Adipocyte (in vitro differentiated cells): ENCODE results near the gene AKAP7.
"Not testable (repeated sequence)": the region's sequence is repeated elsewhere in the genome, so short reads cannot be mapped to it uniquely, and the experiment has no call there.

Source experiments
- DNase-seq: peaks from one replicate; pipeline ENCODE4 v3.0.0-alpha.2; 2015; ENCODE audit warnings: low read depth
- H3K27me3 ChIP-seq: replicated peaks from 2 replicates; pipeline ENCODE4 v1.7.0; 2013; ENCODE audit warnings: mild to moderate bottlenecking, low read length, moderate library complexity; ENCODE audit not compliant: control insufficient read depth, insufficient read depth
- H3K36me3 ChIP-seq: 2 replicates; pipeline ENCODE4 v1.7.0; 2013; ENCODE audit warnings: low read length, mild to moderate bottlenecking, moderate library complexity; ENCODE audit not compliant: control insufficient read depth, insufficient read depth, severe bottlenecking
- H3K4me1 ChIP-seq: 2 replicates; pipeline ENCODE4 v1.7.0; 2013; ENCODE audit warnings: mild to moderate bottlenecking, low read length, moderate library complexity; ENCODE audit not compliant: control insufficient read depth, insufficient read depth
- H3K4me3 ChIP-seq: 2 replicates; pipeline ENCODE4 v1.7.0; 2013; ENCODE audit warnings: mild to moderate bottlenecking, low read length, moderate library complexity
- H3K9ac ChIP-seq: 2 replicates; pipeline ENCODE4 v1.7.0; 2013; ENCODE audit warnings: mild to moderate bottlenecking, low read length, moderate library complexity
- H3K9me3 ChIP-seq: 2 replicates; pipeline ENCODE4 v1.7.0; 2013; ENCODE audit warnings: mild to moderate bottlenecking, low read length, moderate library complexity; ENCODE audit not compliant: control insufficient read depth

The AKAP7 gene

DNA sequence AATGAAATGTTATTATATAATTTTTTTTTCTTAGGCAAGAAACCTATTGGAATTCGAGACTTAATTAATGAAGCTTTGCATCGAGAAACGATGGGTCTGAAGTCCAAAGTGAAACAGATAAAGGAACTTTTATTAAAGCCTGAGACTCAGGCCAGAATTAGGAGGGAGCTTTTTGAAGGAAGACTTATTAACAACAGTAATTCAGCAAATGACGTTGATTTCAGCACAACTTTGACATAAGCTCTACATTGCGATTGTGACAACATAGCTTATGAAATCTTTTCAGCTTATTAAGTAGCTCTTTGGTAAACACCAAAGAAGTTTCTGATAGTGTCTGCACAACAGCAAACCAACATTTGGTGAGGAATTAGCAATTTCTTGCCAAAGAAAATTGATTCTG, 147.1 kb downstream of the AKAP7 start:
- DNase-seq = no peak
- no peaks in the 10 kb centered on the region for H3K27me3 ChIP-seq
- no peak overlapping the region for H3K4me3 ChIP-seq
- H3K9ac ChIP-seq = no peak overlapping the region
- H3K36me3 ChIP-seq = no peaks in the 10 kb centered on the region
- no peaks in the 10 kb centered on the region for H3K9me3 ChIP-seq
- peaks cover 6% of the 10 kb centered on the region for H3K4me1 ChIP-seq

DNA sequence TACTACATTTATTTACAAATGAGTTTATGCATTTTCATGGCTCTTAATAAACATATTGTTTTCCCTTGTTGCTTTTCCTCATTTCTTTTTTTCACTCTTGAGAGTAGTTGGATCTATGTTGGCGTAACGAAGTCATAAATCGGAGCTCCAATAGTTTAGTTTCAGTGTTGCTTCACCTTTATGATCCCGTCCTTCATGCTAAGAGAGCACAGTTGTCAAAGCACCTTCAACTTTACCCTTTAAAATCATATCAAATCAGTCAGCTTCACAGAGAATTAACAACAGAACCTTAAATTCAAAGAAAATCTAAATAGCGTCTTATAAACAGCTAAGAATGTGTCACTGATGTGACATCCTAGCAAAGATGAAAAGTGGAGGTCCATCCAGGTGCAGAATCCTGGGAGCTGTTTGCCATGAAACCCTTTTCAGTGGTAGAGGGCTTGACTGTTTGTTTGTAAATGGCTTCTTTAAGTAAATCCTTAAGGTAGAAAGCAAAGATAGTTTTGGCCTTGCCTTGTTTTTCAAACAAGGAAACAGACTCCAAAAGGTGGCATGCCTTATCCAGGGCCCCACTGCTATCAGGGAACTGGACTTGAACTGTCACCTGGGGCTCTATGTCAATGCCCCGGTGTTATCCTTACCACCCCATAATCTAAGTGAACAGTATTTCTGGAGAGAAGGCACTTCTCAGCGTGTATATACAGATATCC, 148.4 kb downstream of the AKAP7 start:
- Histone ChIP-seq H3K4me3 (no peak overlapping the region), H3K36me3 (no peaks in the 10 kb centered on the region), H3K9ac (no peak overlapping the region), H3K4me1 (peaks cover 6% of the 10 kb centered on the region), H3K27me3 (no peaks in the 10 kb centered on the region), H3K9me3 (no peaks in the 10 kb centered on the region)
- no peak for DNase-seq

DNA sequence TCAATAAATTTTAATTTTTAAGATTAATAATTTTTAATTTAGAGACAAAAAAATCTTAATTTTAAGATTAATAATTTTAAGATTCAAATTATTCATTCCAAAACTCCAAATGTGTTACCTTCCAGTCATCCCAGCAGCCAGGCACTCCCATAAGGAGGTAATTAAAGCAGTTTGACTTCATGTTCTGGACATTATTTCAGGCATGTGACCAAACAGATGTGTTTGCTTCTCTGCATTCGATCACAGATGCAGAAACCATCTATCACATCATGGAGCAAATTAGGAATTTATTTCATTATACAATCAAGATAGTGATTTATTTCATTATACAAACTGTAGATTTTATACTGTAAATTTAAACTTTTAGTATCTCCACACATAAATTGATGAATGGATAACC, 150.3 kb downstream of the AKAP7 start:
- DNase-seq = no peak
- Histone ChIP-seq H3K27me3 (no peaks in the 10 kb centered on the region), H3K4me3 (no peak overlapping the region), H3K36me3 (no peaks in the 10 kb centered on the region), H3K9ac (no peak overlapping the region), H3K4me1 (peaks cover 6% of the 10 kb centered on the region), H3K9me3 (no peaks in the 10 kb centered on the region)

DNA sequence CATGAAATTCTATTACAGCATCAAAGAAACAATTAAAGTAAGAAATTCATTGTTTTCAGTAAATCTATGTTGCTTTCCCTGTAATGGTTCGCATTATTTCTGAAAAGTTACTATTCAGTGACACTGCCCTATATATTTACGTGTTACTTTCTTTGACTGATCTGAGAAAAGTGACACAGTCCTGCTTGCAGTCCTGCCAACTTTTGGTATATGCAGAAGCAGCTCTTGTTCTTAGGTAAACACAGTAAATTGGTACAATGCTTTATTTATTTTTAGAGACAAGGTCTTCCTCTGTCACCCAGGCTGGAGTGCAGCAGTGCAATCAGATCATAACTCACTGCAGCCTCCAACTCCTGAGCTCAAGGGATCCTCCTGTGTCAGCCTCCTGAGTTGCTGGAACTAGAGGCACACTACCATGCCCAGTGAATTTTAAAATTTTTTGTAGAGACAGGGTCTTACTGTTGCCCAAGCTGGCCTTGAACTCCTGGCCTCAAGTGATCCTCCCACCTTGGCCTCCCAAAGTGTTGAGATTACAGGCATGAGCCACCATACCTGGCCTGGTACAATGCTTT, 151.3 kb downstream of the AKAP7 start:
- no peaks in the 10 kb centered on the region for H3K9me3 ChIP-seq
- DNase-seq = no peak
- peaks cover 4% of the 10 kb centered on the region for H3K4me1 ChIP-seq
- H3K9ac ChIP-seq = no peak overlapping the region
- H3K36me3 ChIP-seq = no peaks in the 10 kb centered on the region
- H3K27me3 ChIP-seq = no peaks in the 10 kb centered on the region
- no peak overlapping the region for H3K4me3 ChIP-seq

DNA sequence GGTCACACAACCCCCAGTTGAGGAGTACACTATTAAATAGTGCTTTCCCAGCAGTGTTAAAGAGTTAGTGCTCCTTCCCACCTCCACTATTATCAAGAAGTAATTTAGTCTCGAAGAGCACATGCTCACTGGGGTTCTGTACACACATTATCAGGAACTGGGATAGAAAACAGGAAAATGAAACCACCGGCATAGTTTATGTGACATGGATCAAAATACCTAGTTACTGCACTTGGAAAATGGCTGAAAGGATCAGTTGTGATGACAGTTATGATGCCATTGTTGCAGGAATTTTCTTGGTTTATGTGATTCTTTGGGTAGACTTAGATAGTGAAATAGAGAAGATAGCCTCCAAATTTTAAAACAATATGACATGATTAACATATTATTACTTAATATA, 152.9 kb downstream of the AKAP7 start:
- Histone ChIP-seq H3K4me3 (no peak overlapping the region), H3K36me3 (no peaks in the 10 kb centered on the region)
- no peak for DNase-seq

DNA sequence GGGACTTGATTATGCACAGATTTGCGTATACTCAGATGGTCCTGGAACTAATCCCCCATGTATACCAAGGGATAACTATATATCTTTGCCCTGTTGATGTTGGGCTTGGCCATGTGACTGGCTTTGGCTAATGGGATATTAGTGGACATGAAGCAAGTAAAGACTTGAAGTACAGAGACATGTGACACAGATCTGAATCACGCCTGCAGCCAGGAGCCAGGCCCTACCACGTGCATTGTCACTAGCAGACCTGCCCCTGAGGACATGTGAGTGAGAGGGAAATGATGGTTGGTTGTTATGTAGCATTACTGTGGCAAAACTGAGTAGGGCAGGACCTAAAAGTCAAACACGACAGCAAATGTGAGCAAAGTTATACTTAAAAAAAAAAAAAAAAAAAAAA, 155.7 kb downstream of the AKAP7 start:
- no peaks in the 10 kb centered on the region for H3K36me3 ChIP-seq
- no peak overlapping the region for H3K4me3 ChIP-seq
- H3K4me1 ChIP-seq = no peaks in the 10 kb centered on the region
- H3K9me3 ChIP-seq = no peaks in the 10 kb centered on the region
- no peaks in the 10 kb centered on the region for H3K27me3 ChIP-seq
- no peak for DNase-seq
- no peak overlapping the region for H3K9ac ChIP-seq

More for the DNA sequence above, 152.9 kb downstream of the AKAP7 start:
- H3K4me1 ChIP-seq = no peaks in the 10 kb centered on the region
- no peak overlapping the region for H3K9ac ChIP-seq
- no peaks in the 10 kb centered on the region for H3K9me3 ChIP-seq
- H3K27me3 ChIP-seq = no peaks in the 10 kb centered on the region

DNA sequence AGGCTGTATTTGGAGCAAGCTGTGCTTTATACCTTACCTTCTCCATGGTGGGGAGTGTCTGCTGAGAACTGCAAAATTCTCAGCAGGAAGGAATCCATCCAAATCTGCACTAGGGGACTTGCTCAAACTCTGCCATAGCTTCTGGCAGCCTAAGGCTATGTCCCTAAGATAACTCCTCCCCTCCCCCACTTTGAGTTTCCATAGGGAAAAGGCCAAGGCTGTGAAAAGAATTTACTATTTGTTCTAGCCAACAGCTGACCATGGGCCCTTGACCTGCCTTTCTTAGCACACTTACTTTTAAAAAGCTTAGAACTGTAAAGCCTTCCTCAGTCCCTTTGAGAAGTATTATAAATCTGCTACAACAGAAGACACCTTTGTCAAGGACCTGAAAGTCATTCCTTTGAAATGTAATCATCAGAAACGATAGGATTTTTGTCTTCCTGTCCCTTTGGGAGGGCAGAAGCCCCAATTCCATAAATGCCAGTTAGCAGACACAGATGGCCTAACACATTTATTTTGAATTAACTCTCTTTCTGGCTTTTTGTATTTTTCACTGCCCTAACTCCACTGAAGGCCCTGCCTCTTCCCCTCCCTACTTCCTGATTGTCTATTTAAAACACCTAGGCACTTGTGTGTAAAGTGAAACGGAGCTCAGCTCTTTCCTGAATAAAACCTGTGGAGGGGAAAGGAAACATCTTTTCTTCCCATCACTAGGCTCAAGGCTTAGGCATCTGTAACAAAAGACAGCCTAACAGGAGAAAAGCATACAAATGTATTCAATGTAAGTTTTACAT, 157.1 kb downstream of the AKAP7 start:
- H3K36me3 ChIP-seq = no peaks in the 10 kb centered on the region
- no peaks in the 10 kb centered on the region for H3K4me1 ChIP-seq
- peak; percentile 17 for DNase-seq
- no peaks in the 10 kb centered on the region for H3K9me3 ChIP-seq
- no peaks in the 10 kb centered on the region for H3K27me3 ChIP-seq
- H3K4me3 ChIP-seq = no peak overlapping the region
- no peak overlapping the region for H3K9ac ChIP-seq

DNA sequence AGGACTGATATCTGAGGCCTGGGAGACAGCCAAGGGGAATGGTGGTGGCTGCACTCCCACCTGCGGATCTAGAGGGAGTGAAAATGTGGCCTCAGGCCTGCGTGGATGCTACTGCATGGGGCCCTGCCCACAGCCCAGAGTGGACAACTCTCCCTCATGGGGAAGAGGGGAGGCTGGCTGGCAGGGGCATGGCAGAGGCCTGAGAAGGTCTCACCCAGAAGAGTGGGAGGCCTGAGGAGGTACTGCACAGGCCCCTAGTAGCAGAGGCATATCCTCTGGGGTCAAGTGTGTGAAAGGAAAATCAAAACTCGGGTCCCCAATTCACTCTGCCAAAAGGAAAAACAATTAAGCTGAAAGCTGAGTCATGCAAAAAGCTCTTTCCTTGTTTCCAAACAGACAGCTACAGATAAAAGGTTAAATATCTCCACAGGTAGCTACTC, 158.2 kb downstream of the AKAP7 start:
- no peaks in the 10 kb centered on the region for H3K36me3 ChIP-seq
- no peaks in the 10 kb centered on the region for H3K4me1 ChIP-seq
- H3K27me3 ChIP-seq = no peaks in the 10 kb centered on the region
- DNase-seq = no peak
- H3K4me3 ChIP-seq = no peak overlapping the region
- no peak overlapping the region for H3K9ac ChIP-seq
- H3K9me3 ChIP-seq = no peaks in the 10 kb centered on the region

DNA sequence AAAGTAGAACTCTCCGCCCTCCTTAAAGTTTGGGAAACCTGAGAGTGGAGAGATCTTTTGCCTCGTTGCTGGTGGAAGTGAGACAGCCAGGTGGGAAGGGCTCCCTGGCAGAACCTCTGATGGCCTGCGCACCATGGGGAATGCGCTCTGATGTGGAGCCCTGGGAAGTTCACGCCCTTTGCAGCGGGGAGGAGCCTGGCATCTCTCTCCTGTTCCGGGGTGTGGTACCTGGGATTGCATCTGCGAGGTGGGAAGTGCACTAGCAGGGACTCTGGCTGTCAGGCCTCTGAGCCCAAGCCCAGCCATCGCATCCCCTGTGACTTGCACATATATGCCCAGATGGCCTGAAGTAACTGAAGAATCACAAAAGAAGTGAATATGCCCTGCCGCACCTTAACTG, 159.8 kb downstream of the AKAP7 start:
- Histone ChIP-seq H3K9me3 (no peaks in the 10 kb centered on the region), H3K27me3 (no peaks in the 10 kb centered on the region), H3K4me3 (no peak overlapping the region), H3K9ac (no peak overlapping the region), H3K4me1 (no peaks in the 10 kb centered on the region), H3K36me3 (no peaks in the 10 kb centered on the region)
- no peak for DNase-seq

DNA sequence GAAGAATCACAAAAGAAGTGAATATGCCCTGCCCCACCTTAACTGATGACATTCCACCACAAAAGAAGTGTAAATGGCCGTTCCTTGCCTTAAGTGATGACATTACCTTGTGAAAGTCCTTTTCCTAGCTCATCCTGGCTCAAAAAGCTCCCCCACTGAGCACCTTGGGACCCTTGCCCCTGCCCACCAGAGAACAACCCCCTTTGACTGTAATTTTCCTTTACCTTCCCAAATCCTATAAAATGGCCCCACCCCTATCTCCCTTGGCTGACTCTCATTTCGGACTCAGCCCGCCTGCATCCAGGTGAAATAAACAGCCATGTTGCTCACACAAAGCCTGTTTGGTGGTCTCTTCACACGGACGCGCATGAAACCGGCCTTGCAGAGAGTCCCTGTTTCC, 165.6 kb downstream of the AKAP7 start:
- not testable (repeated sequence) for H3K36me3 ChIP-seq, H3K9ac ChIP-seq, H3K9me3 ChIP-seq, H3K4me1 ChIP-seq, H3K27me3 ChIP-seq, H3K4me3 ChIP-seq, DNase-seq

DNA sequence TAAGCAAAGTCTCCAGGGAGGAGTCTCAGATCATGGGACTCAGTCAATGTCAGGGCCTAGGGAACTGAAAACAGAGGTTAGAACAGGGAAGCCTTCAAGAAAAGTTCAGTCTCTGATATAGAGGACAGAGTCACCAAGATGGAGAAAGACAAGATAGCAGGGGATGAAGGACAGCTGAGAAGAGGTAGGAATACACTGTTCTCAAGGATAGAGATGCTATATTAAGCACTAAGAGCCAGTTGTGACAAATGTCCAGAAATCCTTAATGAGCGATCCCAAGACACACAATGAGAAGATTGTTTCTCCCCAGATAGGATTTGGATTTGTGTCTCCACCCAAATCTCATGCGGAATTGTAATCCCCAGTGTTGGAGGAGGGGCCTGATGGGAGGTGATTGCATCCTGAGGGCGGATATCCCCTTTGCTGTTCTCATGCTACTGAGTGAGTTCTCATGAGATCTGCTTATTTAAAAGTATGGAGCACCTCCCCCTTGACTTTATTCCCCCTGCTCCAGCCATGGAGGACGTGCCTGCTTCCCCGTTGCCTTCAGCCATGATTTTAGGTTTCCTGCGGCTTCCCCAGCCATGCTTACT, 168.2 kb downstream of the AKAP7 start:
- Histone ChIP-seq H3K4me3 (no peak overlapping the region), H3K27me3 (no peaks in the 10 kb centered on the region), H3K36me3 (no peaks in the 10 kb centered on the region), H3K9me3 (no peaks in the 10 kb centered on the region), H3K9ac (no peak overlapping the region), H3K4me1 (no peaks in the 10 kb centered on the region)
- DNase-seq = no peak
